Esophagus muscularis mucosa (tissue), 4 donors: ENCODE data around the gene NOMO2.
"Not testable (repeated sequence)": the region's sequence is repeated elsewhere in the genome, so short reads cannot be mapped to it uniquely, and the experiment has no call there.

Experiments used
- CTCF ChIP-seq, 3 experiments: fragments of 200-600 bp in 2 of 3; fragments of 450-650 bp in 1 of 3; sonication (generic) in 2 of 3; IDR thresholded peaks; one replicate each; pipeline ENCODE4 v1.5.1; 2017 to 2019; ENCODE audit warnings: antibody characterized with exemption in 3 of 3, mild to moderate bottlenecking in 2 of 3, moderate library complexity in 1 of 3
- EP300 ChIP-seq: sonication (generic); formaldehyde crosslinking; IDR thresholded peaks from one replicate; pipeline ENCODE4 v1.6.1; 2017; ENCODE audit warnings: antibody characterized with exemption
- POLR2AphosphoS5 ChIP-seq, 2 donors: sonication (generic); formaldehyde crosslinking; IDR thresholded peaks; one replicate each; pipeline ENCODE4 v1.6.1; 2017; ENCODE audit warnings: antibody characterized with exemption in 2 of 2

GRCh38 chr16:18570529-18571306 is 8.8 kb upstream of the NOMO2 start:
- TF ChIP-seq CTCF (IDR thresholded peaks at IDR 0.05); EP300; POLR2AphosphoS5 (IDR thresholded peaks at IDR 0.05): not testable (repeated sequence)
